ENCODE data around the gene PCDH8.
A peak's percentile ranks its signal among the peaks of the same experiment; 100 is the strongest.

Gene PCDH8

DNA sequence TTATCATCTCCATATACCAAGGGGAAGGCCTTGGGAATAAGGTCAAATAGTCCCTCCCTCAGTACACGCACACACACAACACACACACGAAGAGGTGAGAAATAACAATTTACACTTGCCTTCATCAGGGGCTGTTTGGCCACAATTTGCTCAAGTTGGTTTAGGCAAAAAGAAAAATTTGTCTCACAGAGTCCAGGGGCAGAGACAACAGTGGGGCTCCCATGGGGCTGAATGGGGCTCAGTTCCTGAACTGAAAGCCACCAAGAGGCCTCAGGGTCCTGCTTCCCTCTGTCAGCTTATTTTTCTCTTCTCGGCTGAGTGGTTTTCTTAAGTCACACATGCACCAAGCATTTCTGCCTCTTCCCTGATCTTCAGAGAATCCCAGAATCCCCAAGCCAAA lies 35.5 kb downstream of the PCDH8 start:
- DNase-seq, result no peak

DNA sequence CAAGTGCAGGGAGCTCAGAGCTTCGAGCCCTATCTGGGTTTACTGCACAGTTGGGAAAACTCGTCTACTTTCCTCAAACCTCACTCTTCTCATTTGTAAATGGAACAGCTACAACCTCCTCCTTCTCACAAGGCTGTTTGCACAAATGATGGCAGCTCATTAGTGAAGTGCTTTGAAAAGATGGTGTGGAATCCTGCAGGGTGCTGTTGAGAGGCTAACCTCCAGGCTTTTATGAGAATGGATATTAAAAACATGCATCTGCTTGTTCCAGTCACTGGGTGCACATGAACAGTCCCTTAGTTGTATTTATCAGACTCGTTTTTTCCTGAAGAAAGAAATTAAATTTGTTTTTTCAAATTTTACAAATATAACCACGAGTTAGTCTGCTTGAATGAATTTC lies 36.6 kb downstream of the PCDH8 start:
- DNase-seq, result no peak

DNA sequence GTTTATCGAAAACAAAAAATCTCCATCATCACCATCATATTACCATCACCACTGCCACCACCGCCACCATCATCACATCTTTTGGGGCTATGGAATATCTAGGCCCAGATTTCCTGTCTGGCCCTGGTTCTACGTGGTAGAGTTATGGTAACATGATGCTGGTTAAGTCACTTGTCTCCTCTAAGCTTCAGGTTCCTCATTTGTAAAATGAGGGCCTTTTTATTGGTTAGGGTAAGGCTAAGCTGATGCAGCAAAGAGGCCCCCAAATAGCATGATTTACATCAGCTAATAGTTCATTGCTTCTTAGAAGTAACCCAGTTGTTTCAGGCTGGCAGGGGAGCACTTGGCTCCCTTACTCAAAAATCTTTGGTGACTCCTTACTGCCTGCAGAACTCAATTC lies 37.9 kb downstream of the PCDH8 start:
- no peak for DNase-seq

DNA sequence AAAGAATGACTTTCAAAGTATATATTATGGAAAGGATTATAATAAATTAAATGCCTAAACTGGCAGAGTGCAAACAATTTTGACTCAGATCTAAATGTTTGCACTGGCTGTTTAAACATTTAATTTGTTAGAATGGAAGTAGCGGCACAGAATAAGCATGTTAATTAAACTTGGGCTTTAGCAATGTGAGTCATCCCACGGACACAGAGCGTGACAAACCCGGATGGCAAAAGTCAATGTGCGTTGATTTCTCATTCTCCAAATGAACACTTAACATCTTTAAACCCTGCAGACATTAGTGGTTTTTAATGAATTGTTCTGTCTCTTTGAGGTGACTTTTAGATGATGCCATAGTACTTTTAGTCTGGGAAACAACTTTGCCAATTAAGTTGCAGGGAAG lies 38.4 kb downstream of the PCDH8 start:
- DNase-seq, result no peak

DNA sequence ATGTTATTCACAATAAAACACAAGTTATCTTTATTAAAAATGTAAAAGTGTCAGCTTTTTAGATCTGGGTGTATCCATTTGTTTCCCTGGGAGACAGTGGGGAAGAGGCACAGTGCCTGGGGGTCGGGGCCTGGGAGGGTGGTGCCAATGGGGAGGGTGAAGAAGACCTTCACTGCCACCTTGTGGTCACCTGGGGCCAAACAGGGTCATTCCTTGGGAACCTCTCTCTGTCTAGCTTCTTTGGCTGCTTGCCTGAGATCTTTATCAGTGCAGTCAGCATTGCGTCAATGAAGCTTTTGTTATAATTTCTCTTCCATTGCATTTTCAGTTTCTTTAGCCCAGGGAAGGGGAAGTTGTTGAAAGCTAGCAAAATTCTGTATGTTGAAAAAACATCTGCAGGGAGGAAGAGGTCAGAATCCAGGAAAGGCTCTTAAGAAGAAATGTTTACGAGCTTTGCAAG lies 39.1 kb downstream of the PCDH8 start:
- DNase-seq, result peak; percentile 57

DNA sequence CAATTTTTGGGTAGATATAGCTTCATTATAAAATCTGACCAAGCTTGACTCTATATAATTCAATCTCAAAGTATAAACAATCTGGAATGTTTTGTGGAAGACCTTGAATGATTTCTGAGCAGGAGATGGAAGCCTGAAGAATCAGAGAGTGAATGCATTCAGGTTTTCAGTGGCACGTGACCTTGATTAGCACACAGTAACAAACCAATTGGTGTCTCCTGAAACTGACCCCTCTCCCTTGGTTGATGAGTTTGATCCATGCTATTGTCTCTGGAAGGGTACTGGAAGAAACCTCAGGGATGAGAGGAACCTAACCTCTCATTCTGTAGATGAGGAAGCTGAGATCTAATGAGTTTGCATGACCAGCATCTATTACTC lies 39.6 kb downstream of the PCDH8 start:
- no peak for DNase-seq

DNA sequence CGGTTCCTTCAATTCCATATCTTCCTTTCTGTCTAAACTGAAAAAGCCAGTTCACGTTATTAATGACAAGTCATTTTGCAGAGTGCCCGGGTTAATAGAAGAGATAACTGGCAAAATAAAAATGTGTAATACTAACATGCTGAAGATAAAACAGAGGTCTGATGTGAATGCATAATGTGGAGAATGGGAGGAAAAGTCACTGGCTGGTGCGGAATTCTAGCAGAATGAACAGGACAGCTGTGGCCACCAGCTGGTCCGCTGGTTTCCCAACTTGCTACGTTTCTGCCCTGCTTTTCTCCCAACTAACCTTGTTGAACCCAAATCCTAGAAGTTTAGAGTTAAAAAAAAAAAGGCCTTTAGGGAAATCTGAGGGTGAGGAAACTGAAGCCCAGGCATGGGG lies 42.4 kb downstream of the PCDH8 start:
- DNase-seq, result no peak

DNA sequence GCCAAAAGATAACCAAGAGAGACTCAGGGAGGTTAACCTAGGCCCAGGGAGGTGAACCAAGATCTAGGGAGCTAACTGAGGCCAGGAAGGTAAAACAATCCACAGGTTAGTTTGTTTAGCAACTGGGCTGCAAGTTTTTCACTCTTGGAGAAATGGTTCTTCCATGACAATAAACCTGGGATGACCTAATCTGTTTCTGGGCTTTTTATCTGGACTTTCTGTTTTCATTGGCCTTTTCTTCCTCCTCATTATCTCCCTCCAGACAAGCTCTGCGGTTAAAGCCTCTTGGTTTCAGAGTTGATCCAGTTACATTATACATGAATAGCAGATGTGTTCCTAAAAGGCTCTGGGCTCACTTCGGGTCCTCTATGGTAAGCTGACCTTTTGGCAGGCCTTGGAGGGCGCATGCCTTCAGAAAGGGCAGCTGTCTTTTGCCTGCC lies 44.2 kb downstream of the PCDH8 start:
- DNase-seq, result no peak

DNA sequence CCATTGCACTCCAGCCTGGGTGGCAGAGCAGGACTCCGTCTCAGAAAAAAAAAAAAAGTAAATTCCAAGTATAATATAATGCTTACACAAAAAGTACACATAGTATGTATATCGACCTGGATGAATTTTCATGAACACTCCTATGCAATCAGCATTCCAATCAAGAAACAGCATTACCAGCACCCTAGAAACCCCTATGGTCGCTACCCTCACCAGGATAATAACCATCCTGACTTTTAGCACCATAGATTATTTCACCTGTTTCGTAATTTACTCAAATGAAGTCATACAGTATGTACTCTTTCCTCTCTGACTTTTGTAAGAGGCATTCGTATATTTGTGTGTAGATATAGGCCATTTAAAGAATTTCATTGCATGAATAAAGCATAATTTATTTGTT lies 47.6 kb downstream of the PCDH8 start:
- no peak for DNase-seq

DNA sequence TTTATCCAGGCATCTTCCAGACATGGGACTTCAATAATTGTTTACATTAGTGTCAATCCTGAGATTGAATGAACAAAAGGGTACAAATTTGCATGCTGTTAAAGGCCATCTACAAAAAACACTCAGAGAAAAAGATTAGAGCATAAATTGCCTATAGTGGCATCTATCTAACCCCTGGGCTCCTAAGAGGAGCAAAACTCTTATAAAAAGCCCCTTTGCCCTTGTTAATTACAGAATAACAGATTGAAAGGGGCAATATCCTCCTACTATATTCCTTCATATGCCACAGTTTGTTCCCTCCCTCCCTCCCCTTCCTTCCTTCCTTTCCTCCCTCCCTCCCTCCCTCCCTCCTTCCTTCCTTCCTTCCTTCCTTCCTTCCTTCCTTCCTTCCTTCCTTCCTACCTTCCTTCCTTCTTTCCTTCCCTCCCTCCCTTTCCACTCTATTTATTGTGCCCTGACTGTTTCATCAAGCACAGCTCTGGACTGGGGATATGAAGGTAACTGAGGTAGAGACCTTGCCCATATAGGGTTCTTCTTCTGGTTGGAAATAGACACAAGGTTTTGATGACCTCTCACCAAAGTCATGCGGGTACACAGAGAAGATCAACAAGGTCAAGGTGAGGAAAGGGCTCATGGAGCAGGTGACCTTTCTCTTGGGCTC lies 49.5 kb downstream of the PCDH8 start:
- no peak for DNase-seq

DNA sequence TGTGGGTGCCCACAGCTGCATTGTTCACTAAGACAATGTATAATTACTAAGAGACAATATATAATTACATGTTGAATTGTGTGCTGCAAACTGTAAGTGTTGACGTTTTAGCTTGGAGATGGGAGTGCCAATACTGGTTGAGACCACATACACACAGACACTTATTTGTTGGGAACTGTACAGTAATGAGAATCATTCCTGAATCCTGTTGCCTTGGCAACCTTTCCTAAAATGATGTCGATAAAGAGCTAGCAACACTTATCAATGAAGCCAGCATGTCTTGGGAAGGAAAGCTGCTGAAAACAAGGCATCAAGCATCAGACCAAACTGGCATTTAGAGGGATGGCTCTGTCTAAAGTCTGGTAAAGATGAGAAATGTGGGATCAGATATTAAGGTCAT lies 51.3 kb downstream of the PCDH8 start:
- no peak for DNase-seq

DNA sequence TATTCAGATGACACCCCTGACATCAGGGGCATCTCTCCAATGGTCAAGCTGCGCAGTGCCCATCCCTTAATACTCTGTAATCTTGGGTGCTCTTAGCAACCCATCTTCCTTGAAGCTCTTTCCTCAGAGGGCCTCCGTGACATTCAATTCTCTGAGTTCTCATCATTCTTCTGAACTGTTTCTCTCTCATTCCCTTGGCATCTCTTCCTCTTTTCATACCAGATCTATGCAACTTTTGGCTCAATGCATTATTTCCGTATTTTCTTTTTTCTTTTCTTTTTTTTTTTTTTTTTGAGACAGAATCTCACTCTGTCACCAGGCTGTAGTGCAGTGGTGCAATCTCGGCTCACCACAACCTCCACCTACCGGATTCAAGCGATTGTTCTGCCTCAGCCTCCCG lies 53.9 kb downstream of the PCDH8 start:
- DNase-seq, result no peak

DNA sequence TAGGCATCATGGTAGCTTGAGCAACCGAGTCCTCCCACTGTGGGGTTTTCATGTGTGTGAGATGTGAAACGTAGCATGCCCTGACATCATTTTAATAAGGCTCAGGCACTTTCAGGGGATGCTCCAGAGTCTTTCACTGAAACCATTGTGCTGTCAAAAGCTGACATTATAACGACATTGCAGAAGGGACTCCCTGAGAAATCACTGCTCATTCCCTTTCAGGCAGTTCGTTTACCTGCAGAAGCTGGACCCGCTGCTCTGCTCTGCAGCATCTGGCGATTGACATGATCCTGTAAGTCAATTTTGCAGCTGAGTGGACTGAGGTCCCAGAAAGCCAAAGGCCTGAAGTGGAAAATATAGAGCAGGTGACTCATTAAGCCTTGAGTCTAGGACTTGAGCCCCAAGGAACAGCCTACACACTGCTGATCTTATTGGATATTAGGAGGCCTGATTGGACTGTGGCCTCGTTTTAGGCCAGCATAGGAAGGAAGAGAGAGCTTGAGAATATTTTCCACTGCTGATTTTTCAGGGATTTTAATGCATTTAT lies 54.9 kb downstream of the PCDH8 start:
- DNase-seq, result no peak

All from right forelimb (tissue), 1 donor.